MM.1S (cell line): ENCODE measurements around the gene ERI3.

ENCODE experiments used
- CTCF ChIP-seq: fragments of 300-600 bp; sonication (generic); IDR thresholded peaks from 2 replicates; pipeline ENCODE4 v1.5.1; 2016; ENCODE audit warnings: antibody characterized with exemption, low read length, mixed read lengths
- EZH2 ChIP-seq: fragments of 300-600 bp; sonication (generic); optimal IDR thresholded peaks from 2 replicates; pipeline ENCODE3; 2017; ENCODE audit warnings: low read depth, mild to moderate bottlenecking, antibody characterized with exemption, low read length, mixed read lengths
- EZH2phosphoT487 ChIP-seq: fragments of 300-600 bp; sonication (generic); IDR thresholded peaks from 2 replicates; pipeline ENCODE4 v1.6.1; 2018; ENCODE audit warnings: antibody characterized with exemption, low read length

DNA sequence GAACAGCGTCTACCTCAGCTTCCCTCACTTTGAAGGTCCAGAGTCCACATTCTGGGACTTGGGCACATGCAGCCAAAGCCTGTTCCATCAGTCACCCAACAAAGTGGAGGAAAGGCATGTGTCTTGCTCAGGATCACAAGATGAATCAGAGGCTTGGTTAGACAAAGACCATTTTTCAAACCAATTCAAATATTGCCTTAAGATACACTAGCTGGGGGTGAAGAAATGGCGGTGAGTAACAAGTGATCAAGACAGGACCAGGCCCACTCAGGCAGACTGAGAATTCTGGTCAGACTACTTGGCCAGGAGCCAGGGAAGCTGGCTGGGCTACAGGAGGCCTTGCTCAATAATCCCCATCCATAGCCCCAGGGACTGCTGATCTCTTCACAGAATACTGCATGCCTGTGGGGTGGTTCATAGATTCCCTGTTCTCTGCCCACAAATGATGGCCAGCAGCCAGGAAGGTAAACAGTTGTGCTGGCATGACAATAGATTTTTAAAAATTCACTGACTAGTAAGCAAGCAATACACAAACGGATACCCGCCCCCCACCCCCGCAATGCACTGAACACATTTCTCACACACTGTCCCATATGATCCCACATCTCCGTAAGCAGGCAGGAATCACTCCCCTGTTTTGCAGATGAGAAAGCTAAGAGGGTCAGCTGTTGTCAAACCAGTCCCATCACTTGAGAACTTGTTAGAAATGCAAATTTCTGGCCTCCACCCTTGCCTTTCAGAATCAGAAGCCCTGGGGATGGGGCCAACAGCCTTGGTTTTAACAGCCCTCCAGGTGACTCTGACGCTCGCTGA is 27.2 kb downstream of the ERI3 start:
- no peak for TF ChIP-seq CTCF
- TF ChIP-seq EZH2 = no peak
- TF ChIP-seq EZH2phosphoT487 = no peak
